ENCODE data around the gene GAST.
"Not testable (repeated sequence)": the region's sequence is repeated elsewhere in the genome, so short reads cannot be mapped to it uniquely, and the experiment has no call there.

The GAST gene

GRCh38 chr17:41684035-41684434, 28.1 kb upstream of the GAST start:
- no peak for DNase-seq

GRCh38 chr17:41685753-41686152, 26.4 kb upstream of the GAST start:
- DNase-seq: not testable (repeated sequence)

- no peak for DNase-seq
Measured at GRCh38 chr17:41686281-41686680, 25.9 kb upstream of the GAST start.

GRCh38 chr17:41687828-41688640, 24.1 kb upstream of the GAST start:
- peak; percentile 52 for DNase-seq

GRCh38 chr17:41688641-41689496, 23.3 kb upstream of the GAST start, which contains the start of gene EIF1:
EIF1 (plus strand) TSS chr17:41688885; CDS start chr17:41689039, 154 bp downstream.
- DNase-seq: peak; percentile 100

- no peak for DNase-seq
Measured at GRCh38 chr17:41689497-41690299, 22.4 kb upstream of the GAST start.

- DNase-seq: no peak
Measured at GRCh38 chr17:41690497-41690896, 21.6 kb upstream of the GAST start.

GRCh38 chr17:41691031-41691777, 20.9 kb upstream of the GAST start:
- no peak for DNase-seq

GRCh38 chr17:41692722-41693521, 19.2 kb upstream of the GAST start:
- no peak for DNase-seq

- DNase-seq: no peak
Measured at GRCh38 chr17:41695134-41695661, 16.9 kb upstream of the GAST start.

GRCh38 chr17:41695954-41696757, 16.0 kb upstream of the GAST start:
- peak; percentile 49 for DNase-seq

- DNase-seq: no peak
Measured at GRCh38 chr17:41697122-41697962, 14.8 kb upstream of the GAST start.

- DNase-seq: not testable (repeated sequence)
Measured at GRCh38 chr17:41700843-41701242, 11.3 kb upstream of the GAST start.

- no peak for DNase-seq
Measured at GRCh38 chr17:41702712-41703111, 9.4 kb upstream of the GAST start.

GRCh38 chr17:41705271-41705991, 6.7 kb upstream of the GAST start:
- DNase-seq: no peak

GRCh38 chr17:41707803-41708669, 4.1 kb upstream of the GAST start:
- DNase-seq: no peak

- DNase-seq: no peak
Measured at GRCh38 chr17:41710472-41711090, 1.6 kb upstream of the GAST start.
